G401.6 (cell line): ENCODE measurements around the gene CLRN1.

ENCODE experiments used
- FAIRE-seq: peaks from 2 replicates; lab custom pipeline; 2012; peaks lifted over from hg19 to GRCh38; lab: Jason Lieb, UNC

CLRN1 gene

GRCh38 chr3:150975086-150975991 lies 2.8 kb upstream of the CLRN1 start:
- no peak for FAIRE-seq

- no peak for FAIRE-seq
Observed at GRCh38 chr3:150970665-150971324, 1.7 kb downstream of the CLRN1 start.

GRCh38 chr3:150968341-150969035 lies 4.0 kb downstream of the CLRN1 start:
- FAIRE-seq: no peak

GRCh38 chr3:150965436-150965835 lies 7.1 kb downstream of the CLRN1 start:
- no peak for FAIRE-seq

- no peak for FAIRE-seq
Observed at GRCh38 chr3:150961949-150962348, 10.6 kb downstream of the CLRN1 start.

GRCh38 chr3:150960708-150961684 lies 11.5 kb downstream of the CLRN1 start:
- no peak for FAIRE-seq

GRCh38 chr3:150958683-150959082 lies 13.8 kb downstream of the CLRN1 start:
- FAIRE-seq: no peak

GRCh38 chr3:150956376-150956775 lies 16.2 kb downstream of the CLRN1 start:
- no peak for FAIRE-seq

GRCh38 chr3:150951923-150952322 lies 20.6 kb downstream of the CLRN1 start:
- FAIRE-seq: no peak

GRCh38 chr3:150945226-150946032 lies 27.1 kb downstream of the CLRN1 start:
- no peak for FAIRE-seq

- no peak for FAIRE-seq
Observed at GRCh38 chr3:150942221-150942620, 30.3 kb downstream of the CLRN1 start.

- no peak for FAIRE-seq
Observed at GRCh38 chr3:150936693-150937092, 35.8 kb downstream of the CLRN1 start.

- no peak for FAIRE-seq
Observed at GRCh38 chr3:150933473-150933995, 39.0 kb downstream of the CLRN1 start.

GRCh38 chr3:150931745-150932144 lies 40.8 kb downstream of the CLRN1 start:
- no peak for FAIRE-seq

GRCh38 chr3:150930839-150931238 lies 41.7 kb downstream of the CLRN1 start:
- no peak for FAIRE-seq

- FAIRE-seq: no peak
Observed at GRCh38 chr3:150928234-150928633, 44.3 kb downstream of the CLRN1 start.

- FAIRE-seq: no peak
Observed at GRCh38 chr3:150926328-150926727, 46.2 kb downstream of the CLRN1 start.

- no peak for FAIRE-seq
Observed at GRCh38 chr3:150925751-150926201, 46.8 kb downstream of the CLRN1 start.

- no peak for FAIRE-seq
Observed at GRCh38 chr3:150922611-150923010, 49.9 kb downstream of the CLRN1 start.

- no peak for FAIRE-seq
Observed at GRCh38 chr3:150921209-150921608, 51.3 kb downstream of the CLRN1 start.

- no peak for FAIRE-seq
Observed at GRCh38 chr3:150920236-150920635, 52.3 kb downstream of the CLRN1 start.
